Vagina (tissue), 2 donors: ENCODE results near the gene RASA3.

ENCODE experiments used
- POLR2AphosphoS5 ChIP-seq, 2 donors: sonication (generic); formaldehyde crosslinking; IDR thresholded peaks; one replicate each; pipeline ENCODE4 v1.9.0; 2017; ENCODE audit warnings: antibody characterized with exemption in 2 of 2, mild to moderate bottlenecking in 2 of 2, low read depth in 1 of 2; ENCODE audit not compliant: insufficient read depth in 1 of 2
- TF ChIP-seq, protein P1 (sequence below), 3 experiments: fragments of 450-650 bp in 2 of 3; fragments of 200-600 bp in 1 of 3; sonication (generic) in 1 of 3; IDR thresholded peaks; one replicate each; pipeline ENCODE4 v1.5.1; 2017 to 2019; ENCODE audit warnings: antibody characterized with exemption in 3 of 3, mild to moderate bottlenecking in 2 of 3, moderate library complexity in 2 of 3

DNA sequence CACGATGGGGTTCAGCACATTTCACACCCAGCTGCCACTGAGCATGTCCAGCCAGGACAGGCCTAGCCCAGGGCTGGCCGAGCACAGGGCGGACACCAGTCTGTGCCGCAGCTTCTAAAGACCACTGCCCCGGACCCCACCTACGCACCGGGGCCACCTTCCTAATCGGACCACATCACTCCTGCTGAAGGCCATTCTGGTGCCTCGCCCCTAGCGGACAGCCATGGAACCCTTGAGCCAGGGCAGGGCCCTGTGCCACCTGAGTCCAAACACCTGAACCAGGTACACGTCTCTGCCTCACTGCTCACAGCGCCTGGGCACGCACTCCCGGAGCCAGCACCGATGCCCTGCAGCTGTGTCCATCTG is 150.1 kb downstream of the RASA3 start:
- TF ChIP-seq, protein P1, sequence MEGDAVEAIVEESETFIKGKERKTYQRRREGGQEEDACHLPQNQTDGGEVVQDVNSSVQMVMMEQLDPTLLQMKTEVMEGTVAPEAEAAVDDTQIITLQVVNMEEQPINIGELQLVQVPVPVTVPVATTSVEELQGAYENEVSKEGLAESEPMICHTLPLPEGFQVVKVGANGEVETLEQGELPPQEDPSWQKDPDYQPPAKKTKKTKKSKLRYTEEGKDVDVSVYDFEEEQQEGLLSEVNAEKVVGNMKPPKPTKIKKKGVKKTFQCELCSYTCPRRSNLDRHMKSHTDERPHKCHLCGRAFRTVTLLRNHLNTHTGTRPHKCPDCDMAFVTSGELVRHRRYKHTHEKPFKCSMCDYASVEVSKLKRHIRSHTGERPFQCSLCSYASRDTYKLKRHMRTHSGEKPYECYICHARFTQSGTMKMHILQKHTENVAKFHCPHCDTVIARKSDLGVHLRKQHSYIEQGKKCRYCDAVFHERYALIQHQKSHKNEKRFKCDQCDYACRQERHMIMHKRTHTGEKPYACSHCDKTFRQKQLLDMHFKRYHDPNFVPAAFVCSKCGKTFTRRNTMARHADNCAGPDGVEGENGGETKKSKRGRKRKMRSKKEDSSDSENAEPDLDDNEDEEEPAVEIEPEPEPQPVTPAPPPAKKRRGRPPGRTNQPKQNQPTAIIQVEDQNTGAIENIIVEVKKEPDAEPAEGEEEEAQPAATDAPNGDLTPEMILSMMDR (IDR thresholded peaks at IDR 0.05) = no peak
- no peak for TF ChIP-seq POLR2AphosphoS5 (IDR thresholded peaks at IDR 0.05; ENCODE audit: insufficient read depth in 1 of 2, low read depth in 1 of 2)
